SK-N-MC (cell line): ENCODE data around the gene METTL6.

ENCODE experiments used
- EZH2 ChIP-seq: fragments of 200-600 bp; sonication (generic); IDR thresholded peaks from one replicate; pipeline ENCODE4 v1.6.1; 2017; ENCODE audit warnings: antibody characterized with exemption
- FOXP2 ChIP-seq: optimal IDR thresholded peaks from 2 replicates; pipeline ENCODE3; 2011; ENCODE audit warnings: mild to moderate bottlenecking, moderate library complexity; ENCODE audit not compliant: insufficient read depth; ENCODE audit errors: extremely low read length, control extremely low read depth
- POLR2AphosphoS5 ChIP-seq: IDR thresholded peaks from 2 replicates; pipeline ENCODE4 v1.6.1; 2012; ENCODE audit warnings: mild to moderate bottlenecking, low read depth, low read length, borderline replicate concordance

DNA sequence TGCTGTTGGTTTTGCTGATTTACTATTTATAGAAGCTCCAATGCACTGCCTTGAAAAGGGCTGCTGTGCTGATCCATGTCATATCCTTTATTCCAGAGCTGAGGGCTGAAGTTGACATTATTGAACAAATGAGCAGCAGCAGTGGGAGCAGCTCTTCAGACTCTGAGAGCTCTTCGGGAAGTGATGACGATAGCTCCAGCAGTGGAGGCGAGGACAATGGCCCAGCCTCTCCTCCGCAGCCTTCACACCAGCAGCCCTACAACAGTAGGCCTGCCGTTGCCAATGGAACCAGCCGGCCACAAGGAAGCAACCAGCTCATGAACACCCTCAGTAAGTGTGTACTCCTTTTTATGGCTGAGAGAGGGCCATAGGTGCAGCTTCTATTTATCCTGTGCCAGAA, 8.9 kb upstream of the METTL6 start:
- TF ChIP-seq EZH2 (no peak), POLR2AphosphoS5 (no peak), FOXP2 (no peak)
